Neural cell (in vitro differentiated cells): ENCODE data around the gene USP48. TPM values are rescaled to one million over a fixed set of nuclear protein-coding genes. Genes with fewer than 3 reads are reported as not detected.

Experiments used
- H2AFZ ChIP-seq: fragments of 200-600, 300-800 bp; sonication (generic), shearing (Covaris generic); 2 replicates; pipeline ENCODE4 v1.6.0; 2014; ENCODE audit warnings: low read depth, mild to moderate bottlenecking, antibody characterized with exemption, low read length, moderate library complexity
- H3F3A ChIP-seq: fragments of 200-600 bp; shearing (Covaris generic); 2 replicates; pipeline ENCODE4 v1.6.1; 2016; ENCODE audit warnings: mild to moderate bottlenecking, moderate library complexity, mixed read lengths, antibody characterized with exemption, low read length; ENCODE audit not compliant: insufficient read depth, poor library complexity, severe bottlenecking
- H3K27ac ChIP-seq: fragments of 200-600, 300-800 bp; sonication (generic), shearing (Covaris generic); 2 replicates; pipeline ENCODE4 v1.5.1; 2014; ENCODE audit warnings: mild to moderate bottlenecking, low read length, moderate library complexity
- H3K27me3 ChIP-seq: fragments of 300-800, 200-600 bp; sonication (generic), shearing (Covaris generic); 2 replicates; pipeline ENCODE4 v1.6.0; 2014; ENCODE audit warnings: mild to moderate bottlenecking, low read depth, low read length, moderate library complexity; ENCODE audit not compliant: insufficient read depth
- H3K36me3 ChIP-seq: fragments of 300-800, 200-600 bp; sonication (generic), shearing (Covaris generic); 2 replicates; pipeline ENCODE4 v1.5.1; 2014; ENCODE audit warnings: mild to moderate bottlenecking, antibody characterized with exemption, low read length, moderate library complexity; ENCODE audit not compliant: insufficient read depth
- H3K4me2 ChIP-seq: fragments of 300-800, 200-600 bp; sonication (generic), shearing (Covaris generic); 2 replicates; pipeline ENCODE4 v1.6.0; 2014; ENCODE audit warnings: mild to moderate bottlenecking, low read length
- H3K4me3 ChIP-seq: fragments of 300-800, 200-600 bp; sonication (generic), shearing (Covaris generic); 2 replicates; pipeline ENCODE4 v1.5.1; 2014; ENCODE audit warnings: mild to moderate bottlenecking, low read length, moderate library complexity
- H3K79me2 ChIP-seq: fragments of 200-600 bp; shearing (Covaris generic); replicated peaks from 2 replicates; pipeline ENCODE4 v1.6.0; 2014; ENCODE audit warnings: mild to moderate bottlenecking, low read length, moderate library complexity; ENCODE audit not compliant: insufficient read depth
- H3K9ac ChIP-seq: fragments of 300-800, 200-600 bp; sonication (generic), shearing (Covaris generic); 2 replicates; pipeline ENCODE4 v1.6.1; 2016; ENCODE audit warnings: mild to moderate bottlenecking, low read length, mixed read lengths
- H3K9me2 ChIP-seq: fragments of 200-600 bp; shearing (Covaris generic); 2 replicates; pipeline ENCODE4 v1.6.1; 2016; ENCODE audit warnings: mild to moderate bottlenecking, low read length, mixed read lengths; ENCODE audit not compliant: insufficient read depth
- H3K9me3 ChIP-seq: fragments of 200-600, 300-800 bp; sonication (generic), shearing (Covaris generic); 2 replicates; pipeline ENCODE4 v1.6.1; 2016; ENCODE audit warnings: mild to moderate bottlenecking, mixed run types, low read length, moderate library complexity, mixed read lengths
- H4K20me1 ChIP-seq: fragments of 200-600 bp; shearing (Covaris generic); 2 replicates; pipeline ENCODE4 v1.6.1; 2016; ENCODE audit warnings: mild to moderate bottlenecking, mixed run types; ENCODE audit not compliant: insufficient read depth
- EP300 ChIP-seq: fragments of 450-650 bp; conservative IDR thresholded peaks from 2 replicates; pipeline ENCODE4 v1.6.1; 2014; ENCODE audit warnings: antibody characterized with exemption, mild to moderate bottlenecking, moderate library complexity; ENCODE audit not compliant: poor library complexity, severe bottlenecking
- EZH2 ChIP-seq: fragments of 200-600, 300-800 bp; shearing (Covaris generic), sonication (generic); IDR thresholded peaks from 2 replicates; pipeline ENCODE4 v1.6.1; 2014; ENCODE audit warnings: antibody characterized with exemption, low read length, borderline replicate concordance, mild to moderate bottlenecking; ENCODE audit not compliant: insufficient read depth, poor library complexity, severe bottlenecking
- MXI1 ChIP-seq: fragments of 450-650 bp; conservative IDR thresholded peaks from 2 replicates; pipeline ENCODE4 v1.6.1; 2014; ENCODE audit warnings: antibody characterized with exemption, mild to moderate bottlenecking; ENCODE audit not compliant: poor library complexity, severe bottlenecking
- POLR2AphosphoS5 ChIP-seq: IDR thresholded peaks from 2 replicates; pipeline ENCODE4 v1.6.1; 2012
- RAD21 ChIP-seq: fragments of 450-650 bp; conservative IDR thresholded peaks from 2 replicates; pipeline ENCODE4 v1.6.1; 2014; ENCODE audit warnings: antibody characterized with exemption, mild to moderate bottlenecking, moderate library complexity
- SMC3 ChIP-seq: fragments of 450-650 bp; conservative IDR thresholded peaks from 2 replicates; pipeline ENCODE4 v1.6.1; 2014; ENCODE audit warnings: antibody characterized with exemption, mild to moderate bottlenecking, moderate library complexity; ENCODE audit not compliant: poor library complexity
- TAF1 ChIP-seq: IDR thresholded peaks from 2 replicates; pipeline ENCODE4 v1.6.1; 2012; ENCODE audit warnings: low read depth
- polyA plus RNA-seq: library from polyadenylated mRNA; depleted of rRNA; stranded (reverse); fragments of >200 nt; gene quantifications from 2 replicates; pipeline ENCODE4 v1.2.3, GENCODE V29; 2014
- TF ChIP-seq, protein P1 (sequence below): fragments of 450-650 bp; IDR thresholded peaks from 2 replicates; pipeline ENCODE4 v1.5.1; 2014; ENCODE audit warnings: antibody characterized with exemption, mild to moderate bottlenecking, moderate library complexity; ENCODE audit not compliant: poor library complexity, severe bottlenecking
- TF ChIP-seq, protein P2 (sequence below): IDR thresholded peaks from 2 replicates; pipeline ENCODE4 v1.6.1; 2012; ENCODE audit warnings: borderline replicate concordance

USP48 gene
- polyA plus RNA-seq, 1 donor from 2014 or later = 67.2 TPM

DNA sequence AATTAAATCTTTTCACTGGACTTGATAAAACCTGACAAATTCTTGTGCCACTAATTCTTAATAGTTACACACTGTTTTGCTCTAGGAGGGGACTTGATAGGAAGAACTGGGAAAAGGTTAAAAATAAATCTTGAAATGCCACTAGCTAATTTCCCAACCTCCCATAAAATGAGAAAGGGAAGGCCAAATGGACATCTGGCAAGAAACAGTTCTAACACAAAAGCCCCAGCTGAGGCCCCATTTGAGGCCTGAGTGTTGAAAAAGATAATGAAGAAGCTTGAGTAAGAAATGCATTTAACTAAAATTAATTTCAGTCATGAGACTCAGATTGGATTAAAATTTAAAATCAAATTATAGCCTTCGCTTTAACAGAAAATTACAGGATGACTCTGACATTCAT is 102.6 kb downstream of the USP48 start:
- Histone ChIP-seq H4K20me1 (no peaks in the 10 kb centered on the region), H3K27me3 (no peaks in the 10 kb centered on the region), H2AFZ (no peak overlapping the region), H3K36me3 (peaks cover 12% of the 10 kb centered on the region), H3K9ac (no peak overlapping the region), H3F3A (no peaks in the 10 kb centered on the region), H3K9me3 (peaks cover 4% of the 10 kb centered on the region), H3K9me2 (no peaks in the 10 kb centered on the region), H3K79me2 (no peaks in the 10 kb centered on the region), H3K4me2 (no peak overlapping the region), H3K27ac (no peak overlapping the region), H3K4me3 (no peak overlapping the region)
- no peak for TF ChIP-seq POLR2AphosphoS5
- TF ChIP-seq, protein P1, sequence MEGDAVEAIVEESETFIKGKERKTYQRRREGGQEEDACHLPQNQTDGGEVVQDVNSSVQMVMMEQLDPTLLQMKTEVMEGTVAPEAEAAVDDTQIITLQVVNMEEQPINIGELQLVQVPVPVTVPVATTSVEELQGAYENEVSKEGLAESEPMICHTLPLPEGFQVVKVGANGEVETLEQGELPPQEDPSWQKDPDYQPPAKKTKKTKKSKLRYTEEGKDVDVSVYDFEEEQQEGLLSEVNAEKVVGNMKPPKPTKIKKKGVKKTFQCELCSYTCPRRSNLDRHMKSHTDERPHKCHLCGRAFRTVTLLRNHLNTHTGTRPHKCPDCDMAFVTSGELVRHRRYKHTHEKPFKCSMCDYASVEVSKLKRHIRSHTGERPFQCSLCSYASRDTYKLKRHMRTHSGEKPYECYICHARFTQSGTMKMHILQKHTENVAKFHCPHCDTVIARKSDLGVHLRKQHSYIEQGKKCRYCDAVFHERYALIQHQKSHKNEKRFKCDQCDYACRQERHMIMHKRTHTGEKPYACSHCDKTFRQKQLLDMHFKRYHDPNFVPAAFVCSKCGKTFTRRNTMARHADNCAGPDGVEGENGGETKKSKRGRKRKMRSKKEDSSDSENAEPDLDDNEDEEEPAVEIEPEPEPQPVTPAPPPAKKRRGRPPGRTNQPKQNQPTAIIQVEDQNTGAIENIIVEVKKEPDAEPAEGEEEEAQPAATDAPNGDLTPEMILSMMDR = no peak
- TF ChIP-seq, protein P2, sequence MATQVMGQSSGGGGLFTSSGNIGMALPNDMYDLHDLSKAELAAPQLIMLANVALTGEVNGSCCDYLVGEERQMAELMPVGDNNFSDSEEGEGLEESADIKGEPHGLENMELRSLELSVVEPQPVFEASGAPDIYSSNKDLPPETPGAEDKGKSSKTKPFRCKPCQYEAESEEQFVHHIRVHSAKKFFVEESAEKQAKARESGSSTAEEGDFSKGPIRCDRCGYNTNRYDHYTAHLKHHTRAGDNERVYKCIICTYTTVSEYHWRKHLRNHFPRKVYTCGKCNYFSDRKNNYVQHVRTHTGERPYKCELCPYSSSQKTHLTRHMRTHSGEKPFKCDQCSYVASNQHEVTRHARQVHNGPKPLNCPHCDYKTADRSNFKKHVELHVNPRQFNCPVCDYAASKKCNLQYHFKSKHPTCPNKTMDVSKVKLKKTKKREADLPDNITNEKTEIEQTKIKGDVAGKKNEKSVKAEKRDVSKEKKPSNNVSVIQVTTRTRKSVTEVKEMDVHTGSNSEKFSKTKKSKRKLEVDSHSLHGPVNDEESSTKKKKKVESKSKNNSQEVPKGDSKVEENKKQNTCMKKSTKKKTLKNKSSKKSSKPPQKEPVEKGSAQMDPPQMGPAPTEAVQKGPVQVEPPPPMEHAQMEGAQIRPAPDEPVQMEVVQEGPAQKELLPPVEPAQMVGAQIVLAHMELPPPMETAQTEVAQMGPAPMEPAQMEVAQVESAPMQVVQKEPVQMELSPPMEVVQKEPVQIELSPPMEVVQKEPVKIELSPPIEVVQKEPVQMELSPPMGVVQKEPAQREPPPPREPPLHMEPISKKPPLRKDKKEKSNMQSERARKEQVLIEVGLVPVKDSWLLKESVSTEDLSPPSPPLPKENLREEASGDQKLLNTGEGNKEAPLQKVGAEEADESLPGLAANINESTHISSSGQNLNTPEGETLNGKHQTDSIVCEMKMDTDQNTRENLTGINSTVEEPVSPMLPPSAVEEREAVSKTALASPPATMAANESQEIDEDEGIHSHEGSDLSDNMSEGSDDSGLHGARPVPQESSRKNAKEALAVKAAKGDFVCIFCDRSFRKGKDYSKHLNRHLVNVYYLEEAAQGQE = no peak
- no peak for TF ChIP-seq EZH2
- TF ChIP-seq RAD21 = no peak
- no peak for TF ChIP-seq SMC3

DNA sequence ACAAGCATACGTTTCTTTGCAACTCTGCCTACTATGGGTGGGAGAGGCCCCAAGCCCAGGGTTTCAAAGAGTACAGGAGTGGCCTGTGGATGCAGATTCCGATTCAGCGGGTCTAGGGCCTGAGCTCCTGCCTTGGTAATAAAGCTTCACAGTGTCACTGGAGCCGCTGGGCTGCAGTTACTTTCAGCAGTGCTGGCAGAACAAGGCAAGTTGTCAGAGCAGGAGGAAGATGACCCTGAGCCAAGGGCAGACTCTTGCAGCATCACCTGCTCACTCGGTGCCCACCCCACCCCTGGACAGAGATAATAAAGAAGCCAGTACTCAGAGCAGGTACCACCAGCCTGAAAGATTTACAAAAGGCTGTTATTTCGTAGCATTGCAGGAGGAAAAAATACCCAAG is 105.8 kb downstream of the USP48 start:
- H3K27me3 ChIP-seq = no peaks in the 10 kb centered on the region
- no peaks in the 10 kb centered on the region for H3K9me2 ChIP-seq
- no peak overlapping the region for H3K9ac ChIP-seq
- H3K9me3 ChIP-seq = no peaks in the 10 kb centered on the region
- TF ChIP-seq TAF1 = no peak
- TF ChIP-seq POLR2AphosphoS5 = no peak
- TF ChIP-seq RAD21 = no peak
- TF ChIP-seq EZH2 = no peak
- no peak for TF ChIP-seq SMC3
- TF ChIP-seq, protein P1 = no peak
- TF ChIP-seq EP300 = no peak
- no peak for TF ChIP-seq MXI1
- TF ChIP-seq, protein P2 = no peak
- no peak overlapping the region for H3K4me2 ChIP-seq
- no peak overlapping the region for H3K4me3 ChIP-seq
- no peak overlapping the region for H2AFZ ChIP-seq
- H3K27ac ChIP-seq = no peak overlapping the region
- no peaks in the 10 kb centered on the region for H3K36me3 ChIP-seq
- H3K79me2 ChIP-seq = no peaks in the 10 kb centered on the region
- no peaks in the 10 kb centered on the region for H4K20me1 ChIP-seq
- no peaks in the 10 kb centered on the region for H3F3A ChIP-seq
